Measurements from ENCODE around the gene IGFBP3. TPM values are rescaled to one million over a fixed set of nuclear protein-coding genes. Genes with fewer than 3 reads are reported as not detected.
A peak's percentile ranks its signal among the peaks of the same experiment; 100 is the strongest.

IGFBP3 gene
- total RNA-seq, 1 donor from 2014 or later, result 1,283 TPM

GRCh38 chr7:45917064-45917463, 4.0 kb downstream of the IGFBP3 start:
- no peak overlapping the region for H3K4me2 ChIP-seq (ENCODE audit: low read length)
- H3K27me3 Mint-ChIP-seq (ENCODE audit: low read depth, unreplicated experiment), result no peaks in the 10 kb centered on the region
- TF ChIP-seq EZH2 (IDR thresholded peaks at IDR 0.05; ENCODE audit: insufficient read depth, low read length) (no peak), CTCF (IDR thresholded peaks at IDR 0.05; ENCODE audit: insufficient read depth, low read depth, low read length) (no peak)
- H3K27ac Mint-ChIP-seq (ENCODE audit: unreplicated experiment), result no peak overlapping the region
- H3K27ac ChIP-seq (ENCODE audit: low read depth, low read length), result no peak overlapping the region
- peaks cover 9% of the 10 kb centered on the region for H3K27me3 ChIP-seq (ENCODE audit: insufficient read depth, low read length)
- peak overlapping the region; percentile 96 for H3K4me3 Mint-ChIP-seq (ENCODE audit: unreplicated experiment)
- no peaks in the 10 kb centered on the region for H3K9me3 Mint-ChIP-seq (ENCODE audit: unreplicated experiment)
- H3K9ac ChIP-seq (ENCODE audit: low read length), result no peak overlapping the region
- H2AFZ ChIP-seq (ENCODE audit: low read depth, low read length), result no peak overlapping the region
- peaks cover 15% of the 10 kb centered on the region for H4K20me1 ChIP-seq (ENCODE audit: insufficient read depth, low read length)
- peaks cover 31% of the 10 kb centered on the region for H3K36me3 Mint-ChIP-seq (ENCODE audit: low read depth, unreplicated experiment)
- peaks cover 8% of the 10 kb centered on the region for H3K36me3 ChIP-seq (ENCODE audit: insufficient read depth, low read length)
- H3K9me3 ChIP-seq (ENCODE audit: insufficient read depth, low read depth, low read length), result no peaks in the 10 kb centered on the region
- FAIRE-seq, result no peak
- H3K4me1 ChIP-seq (ENCODE audit: insufficient read depth, low read length), result peaks cover 29% of the 10 kb centered on the region
- H3K4me1 Mint-ChIP-seq (ENCODE audit: low read depth, unreplicated experiment), result peaks cover 25% of the 10 kb centered on the region
- no peaks in the 10 kb centered on the region for H3K79me2 ChIP-seq (ENCODE audit: insufficient read depth, low read length)
- H3K4me3 ChIP-seq (ENCODE audit: insufficient read depth, low read depth, low read length), result no peak overlapping the region
- no peak for DNase-seq (ENCODE audit: low read depth)

GRCh38 chr7:45915606-45916005, 5.5 kb downstream of the IGFBP3 start:
- Histone ChIP-seq H3K4me2 (ENCODE audit: low read length) (no peak overlapping the region), H3K4me3 (ENCODE audit: insufficient read depth, low read depth, low read length) (no peak overlapping the region), H3K27ac (ENCODE audit: low read depth, low read length) (no peak overlapping the region), H4K20me1 (ENCODE audit: insufficient read depth, low read length) (peaks cover 15% of the 10 kb centered on the region), H3K36me3 (ENCODE audit: insufficient read depth, low read length) (peaks cover 8% of the 10 kb centered on the region), H3K9me3 (ENCODE audit: insufficient read depth, low read depth, low read length) (no peaks in the 10 kb centered on the region), H3K9ac (ENCODE audit: low read length) (no peak overlapping the region), H3K79me2 (ENCODE audit: insufficient read depth, low read length) (no peaks in the 10 kb centered on the region), H2AFZ (ENCODE audit: low read depth, low read length) (no peak overlapping the region), H3K27me3 (ENCODE audit: insufficient read depth, low read length) (peaks cover 9% of the 10 kb centered on the region), H3K4me1 (ENCODE audit: insufficient read depth, low read length) (peaks cover 21% of the 10 kb centered on the region)
- no peak overlapping the region for H3K27ac Mint-ChIP-seq (ENCODE audit: unreplicated experiment)
- TF ChIP-seq CTCF (IDR thresholded peaks at IDR 0.05; ENCODE audit: insufficient read depth, low read depth, low read length) (no peak), EZH2 (IDR thresholded peaks at IDR 0.05; ENCODE audit: insufficient read depth, low read length) (no peak)
- no peak for FAIRE-seq
- no peak for DNase-seq (ENCODE audit: low read depth)
- no peaks in the 10 kb centered on the region for H3K9me3 Mint-ChIP-seq (ENCODE audit: unreplicated experiment)
- peak overlapping the region; percentile 73 for H3K4me3 Mint-ChIP-seq (ENCODE audit: unreplicated experiment)
- peaks cover 24% of the 10 kb centered on the region for H3K4me1 Mint-ChIP-seq (ENCODE audit: low read depth, unreplicated experiment)
- no peaks in the 10 kb centered on the region for H3K27me3 Mint-ChIP-seq (ENCODE audit: low read depth, unreplicated experiment)
- peaks cover 34% of the 10 kb centered on the region for H3K36me3 Mint-ChIP-seq (ENCODE audit: low read depth, unreplicated experiment)

DNA sequence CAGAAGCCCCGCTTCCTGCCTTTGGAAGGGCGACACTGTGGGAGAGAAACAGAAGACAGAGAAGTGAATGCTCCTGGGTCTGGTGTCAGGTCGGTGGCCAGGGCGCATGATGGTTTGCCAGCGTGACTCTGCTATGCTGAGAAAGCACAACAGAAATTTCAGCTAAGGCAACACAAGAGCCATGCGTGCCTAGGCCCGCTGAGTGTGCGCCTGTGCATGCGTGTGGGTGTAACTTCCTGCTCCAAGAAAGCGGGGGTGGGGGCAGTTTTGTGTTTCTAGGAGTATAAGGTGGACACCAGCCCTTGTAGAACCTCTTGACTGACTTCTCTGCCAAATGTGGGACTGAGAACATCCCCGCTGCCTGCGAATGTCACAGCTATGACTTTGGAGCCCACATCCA, 6.2 kb downstream of the IGFBP3 start:
- no peak overlapping the region for H3K9ac ChIP-seq (ENCODE audit: low read length)
- Mint-ChIP-seq H3K4me1 (ENCODE audit: low read depth, unreplicated experiment) (peaks cover 24% of the 10 kb centered on the region), H3K9me3 (ENCODE audit: unreplicated experiment) (no peaks in the 10 kb centered on the region), H3K36me3 (ENCODE audit: low read depth, unreplicated experiment) (peaks cover 34% of the 10 kb centered on the region), H3K4me3 (ENCODE audit: unreplicated experiment) (no peak overlapping the region), H3K27me3 (ENCODE audit: low read depth, unreplicated experiment) (no peaks in the 10 kb centered on the region), H3K27ac (ENCODE audit: unreplicated experiment) (no peak overlapping the region)
- H3K79me2 ChIP-seq (ENCODE audit: insufficient read depth, low read length), result no peaks in the 10 kb centered on the region
- H3K4me1 ChIP-seq (ENCODE audit: insufficient read depth, low read length), result peaks cover 15% of the 10 kb centered on the region
- FAIRE-seq (no peak), DNase-seq (ENCODE audit: low read depth) (no peak)
- no peak overlapping the region for H3K4me2 ChIP-seq (ENCODE audit: low read length)
- H2AFZ ChIP-seq (ENCODE audit: low read depth, low read length), result no peak overlapping the region
- TF ChIP-seq EZH2 (IDR thresholded peaks at IDR 0.05; ENCODE audit: insufficient read depth, low read length), result no peak
- TF ChIP-seq CTCF (IDR thresholded peaks at IDR 0.05; ENCODE audit: insufficient read depth, low read depth, low read length), result no peak
- H3K9me3 ChIP-seq (ENCODE audit: insufficient read depth, low read depth, low read length), result no peaks in the 10 kb centered on the region
- peaks cover 12% of the 10 kb centered on the region for H4K20me1 ChIP-seq (ENCODE audit: insufficient read depth, low read length)
- H3K27me3 ChIP-seq (ENCODE audit: insufficient read depth, low read length), result peaks cover 5% of the 10 kb centered on the region
- no peak overlapping the region for H3K27ac ChIP-seq (ENCODE audit: low read depth, low read length)
- no peak overlapping the region for H3K4me3 ChIP-seq (ENCODE audit: insufficient read depth, low read depth, low read length)
- H3K36me3 ChIP-seq (ENCODE audit: insufficient read depth, low read length), result peaks cover 8% of the 10 kb centered on the region
